ENCODE data around the gene ANKRD30B. TPM values are rescaled to one million over a fixed set of nuclear protein-coding genes. Genes with fewer than 3 reads are reported as not detected.

Gene ANKRD30B
- total and polyA plus RNA-seq, 2 of the 4 experiments (the other 2 are of a cell fraction) = not detected

GRCh38 chr18:14776801-14777200 is 28.8 kb downstream of the ANKRD30B start:
- WGBS, 2 experiments (ENCODE audit: extremely low coverage in 2 of 2, insufficient read length in 1 of 2) = no CpG with 5 or more reads among the region's 2 CpGs
- no peak overlapping the region for H3K27ac ChIP-seq (ENCODE audit: insufficient read depth, low read length)
- no TSS peak for BruUV-seq (replicated peaks)
- ChIA-PET POLR2A (ENCODE audit: unreplicated experiment) (no interaction called here), CTCF (no interaction called here)
- peaks cover 5% of the 10 kb centered on the region for H3K9me3 ChIP-seq (ENCODE audit: control insufficient read depth, insufficient read depth, low read length)
- no peak overlapping the region for H3K4ac ChIP-seq (ENCODE audit: low read depth, low read length)
- intact Hi-C loops (cut with micrococcal nuclease) (no loop called here), in situ Hi-C loops (cut with MboI; ENCODE audit: low sequenced_read_pairs) (no loop called here), dilution Hi-C loops (cut with HindIII; ENCODE audit: low sequenced_read_pairs, unreplicated experiment) (no loop called here)
- no peak overlapping the region for H2BK15ac ChIP-seq (ENCODE audit: low read depth, low read length)
- H2AFZ ChIP-seq (replicated peaks; ENCODE audit: low read length, poor library complexity) = no peak overlapping the region
- H2BK20ac ChIP-seq (ENCODE audit: low read depth, low read length) = no peak overlapping the region
- no peak overlapping the region for H3K18ac ChIP-seq (ENCODE audit: low read depth, low read length)
- H4K20me1 ChIP-seq (ENCODE audit: insufficient read depth, low read length) = no peaks in the 10 kb centered on the region
- no peak for DNase-seq
- H3K56ac ChIP-seq (ENCODE audit: extremely low read depth, insufficient read depth, low read length) = no peak overlapping the region
- no peak overlapping the region for H2BK120ac ChIP-seq (ENCODE audit: low read depth, low read length)
- no peak overlapping the region for H4K8ac ChIP-seq (ENCODE audit: low read depth in 2 of 2, low read length in 2 of 2)
- no peak overlapping the region for H2AK9ac ChIP-seq (replicated peaks; ENCODE audit: low read depth, low read length, poor library complexity)
- H3K36me3 ChIP-seq (ENCODE audit: control insufficient read depth, insufficient read depth, low read length) = no peaks in the 10 kb centered on the region
- H2AK5ac ChIP-seq (ENCODE audit: low read depth, low read length) = no peak overlapping the region
- no peak overlapping the region for H4K5ac ChIP-seq (ENCODE audit: low read depth, low read length)
- no peak overlapping the region for H3K23ac ChIP-seq (ENCODE audit: low read depth, low read length)
- no peak overlapping the region for H3K14ac ChIP-seq (replicated peaks; ENCODE audit: low read depth, low read length)
- H3K4me2 ChIP-seq (ENCODE audit: low read depth, low read length) = no peak overlapping the region
- no peak for ATAC-seq (ENCODE audit: low read depth)
- H4K91ac ChIP-seq (ENCODE audit: insufficient read depth, low read depth, low read length) = no peak overlapping the region
- H3K4me3 ChIP-seq (ENCODE audit: insufficient read depth, low read depth, low read length) = no peak overlapping the region
- no peak overlapping the region for H3K9ac ChIP-seq (ENCODE audit: low read depth, low read length)
- no peaks in the 10 kb centered on the region for H3K4me1 ChIP-seq (ENCODE audit: control insufficient read depth, insufficient read depth, low read length)
- no peaks in the 10 kb centered on the region for H3K27me3 ChIP-seq (ENCODE audit: control insufficient read depth, insufficient read depth, low read length)
- H2BK5ac ChIP-seq (ENCODE audit: low read depth, low read length, poor library complexity, severe bottlenecking) = no peak overlapping the region
- no peaks in the 10 kb centered on the region for H3K9me1 ChIP-seq (ENCODE audit: insufficient read depth, low read length)
- no peak for TF ChIP-seq RCOR1 (IDR thresholded peaks at IDR 0.05; ENCODE audit: insufficient replicate concordance, low read length)
- TF ChIP-seq, protein P1, sequence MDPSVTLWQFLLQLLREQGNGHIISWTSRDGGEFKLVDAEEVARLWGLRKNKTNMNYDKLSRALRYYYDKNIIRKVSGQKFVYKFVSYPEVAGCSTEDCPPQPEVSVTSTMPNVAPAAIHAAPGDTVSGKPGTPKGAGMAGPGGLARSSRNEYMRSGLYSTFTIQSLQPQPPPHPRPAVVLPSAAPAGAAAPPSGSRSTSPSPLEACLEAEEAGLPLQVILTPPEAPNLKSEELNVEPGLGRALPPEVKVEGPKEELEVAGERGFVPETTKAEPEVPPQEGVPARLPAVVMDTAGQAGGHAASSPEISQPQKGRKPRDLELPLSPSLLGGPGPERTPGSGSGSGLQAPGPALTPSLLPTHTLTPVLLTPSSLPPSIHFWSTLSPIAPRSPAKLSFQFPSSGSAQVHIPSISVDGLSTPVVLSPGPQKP (IDR thresholded peaks at IDR 0.05; ENCODE audit: borderline replicate concordance, low read depth, low read length) = no peak
- no peak for TF ChIP-seq MXI1 (IDR thresholded peaks at IDR 0.05; ENCODE audit: borderline replicate concordance, low read depth, low read length)
- TF ChIP-seq MAFK (IDR thresholded peaks at IDR 0.05; ENCODE audit: low read depth, low read length) = no peak
- no peak for TF ChIP-seq POLR2A (IDR thresholded peaks at IDR 0.05; ENCODE audit: low read depth, low read length)
- no peak for TF ChIP-seq CHD1 (IDR thresholded peaks at IDR 0.05; ENCODE audit: low read depth, low read length)
- TF ChIP-seq SMC3 (IDR thresholded peaks at IDR 0.05; ENCODE audit: low read depth, low read length) = no peak
- TF ChIP-seq BHLHE40 (IDR thresholded peaks at IDR 0.05; ENCODE audit: low read depth, low read length) = no peak
- TF ChIP-seq NFE2L2 (IDR thresholded peaks at IDR 0.05; ENCODE audit: low read depth, low read length) = no peak
- no peak for TF ChIP-seq FOS (IDR thresholded peaks at IDR 0.05; ENCODE audit: low read depth, low read length)
- TF ChIP-seq CEBPB (IDR thresholded peaks at IDR 0.05; ENCODE audit: low read depth, low read length) = no peak
- TF ChIP-seq CTCF (conservative IDR thresholded peaks at IDR 0.05; ENCODE audit: low read depth, low read length) = no peak
- TF ChIP-seq RFX5 (IDR thresholded peaks at IDR 0.05; ENCODE audit: low read depth, low read length) = no peak
- no peak for TF ChIP-seq MAZ (IDR thresholded peaks at IDR 0.05; ENCODE audit: borderline replicate concordance, low read depth, low read length)
- TF ChIP-seq USF2 (IDR thresholded peaks at IDR 0.05; ENCODE audit: low read depth, low read length) = no peak
- no peak for TF ChIP-seq RAD21 (IDR thresholded peaks at IDR 0.05; ENCODE audit: low read length)
- H3K79me1 ChIP-seq (ENCODE audit: low read depth in 1 of 2, low read length in 2 of 2) = no peaks in the 10 kb centered on the region
